Gastroesophageal sphincter (tissue), 4 donors: Measurements from ENCODE around the gene CREBL2. TPM values are rescaled to one million over a fixed set of nuclear protein-coding genes. Genes with fewer than 3 reads are reported as not detected.
"Not testable (repeated sequence)": the region's sequence is repeated elsewhere in the genome, so short reads cannot be mapped to it uniquely, and the experiment has no call there.

ENCODE experiments used
- ATAC-seq: fragments of 150-250 bp; one replicate; pipeline ENCODE4 v1.9.1; 2016; ENCODE audit warnings: mild to moderate bottlenecking, moderate library complexity
- H3K27ac ChIP-seq, 4 donors: fragments of 200-600 bp; sonication (generic) in 3 of 4; 1 replicate in 3 of 4; 2 replicates in 1 of 4; pipeline ENCODE4 v1.5.1; 2016 to 2019
- H3K27me3 ChIP-seq: fragments of 200-600 bp; sonication (generic); one replicate; pipeline ENCODE4 v1.5.1; 2019
- H3K36me3 ChIP-seq, 2 donors: fragments of 200-600 bp; sonication (generic); one replicate each; pipeline ENCODE4 v1.5.1; 2019; ENCODE audit warnings: control low read depth in 1 of 2
- H3K4me1 ChIP-seq, 3 donors: fragments of 200-600 bp; sonication (generic); 1 replicate in 2 of 3; 2 replicates in 1 of 3; pipeline ENCODE4 v1.5.1; 2016 to 2019; ENCODE audit warnings: control low read depth in 2 of 3
- H3K4me3 ChIP-seq, 2 donors: fragments of 200-600 bp; sonication (generic); one replicate each; pipeline ENCODE4 v1.5.1; 2019; ENCODE audit warnings: mild to moderate bottlenecking in 1 of 2, moderate library complexity in 1 of 2
- H3K9me3 ChIP-seq, 3 donors: fragments of 200-600 bp; sonication (generic); one replicate each; pipeline ENCODE4 v1.5.1; 2017 to 2019; ENCODE audit warnings: control low read depth in 2 of 3
- EP300 ChIP-seq: sonication (generic); formaldehyde crosslinking; IDR thresholded peaks from one replicate; pipeline ENCODE4 v1.6.1; 2017; ENCODE audit warnings: antibody characterized with exemption, mild to moderate bottlenecking
- POLR2A ChIP-seq, 2 donors: fragments of 450-650 bp; IDR thresholded peaks; one replicate each; pipeline ENCODE4 v1.6.1; 2017; ENCODE audit warnings: antibody characterized with exemption in 2 of 2, mild to moderate bottlenecking in 2 of 2, moderate library complexity in 1 of 2
- POLR2AphosphoS5 ChIP-seq: sonication (generic); formaldehyde crosslinking; IDR thresholded peaks from one replicate; pipeline ENCODE4 v1.6.1; 2017; ENCODE audit warnings: antibody characterized with exemption
- WGBS, 2 donors: methylation state at CpG; one replicate each; pipeline ENCODE4 v1.1.5; 2018; ENCODE audit warnings: low coverage in 1 of 2; 5-methylcytosine and 5-hydroxymethylcytosine counted together
- total RNA-seq, 4 donors: library from RNA; depleted of rRNA; stranded (reverse); fragments of >200 nt; gene quantifications; one replicate each; pipeline ENCODE4 v1.1.0, GENCODE V29; 2016
- TF ChIP-seq, protein P1 (sequence below), 4 experiments: fragments of 200-600 bp in 2 of 4; fragments of 450-650 bp in 2 of 4; sonication (generic) in 1 of 4; IDR thresholded peaks; one replicate each; pipeline ENCODE4 v1.5.1; 2017 to 2019; ENCODE audit warnings: antibody characterized with exemption in 4 of 4, mild to moderate bottlenecking in 2 of 4, moderate library complexity in 2 of 4

CREBL2 gene
- total RNA-seq, 4 donors from 2014 or later, result 46.3 to 66.6 (median 59.8) TPM

- no peaks in the 10 kb centered on the region for H3K4me1 ChIP-seq
- no peak for ATAC-seq
- TF ChIP-seq, protein P1, sequence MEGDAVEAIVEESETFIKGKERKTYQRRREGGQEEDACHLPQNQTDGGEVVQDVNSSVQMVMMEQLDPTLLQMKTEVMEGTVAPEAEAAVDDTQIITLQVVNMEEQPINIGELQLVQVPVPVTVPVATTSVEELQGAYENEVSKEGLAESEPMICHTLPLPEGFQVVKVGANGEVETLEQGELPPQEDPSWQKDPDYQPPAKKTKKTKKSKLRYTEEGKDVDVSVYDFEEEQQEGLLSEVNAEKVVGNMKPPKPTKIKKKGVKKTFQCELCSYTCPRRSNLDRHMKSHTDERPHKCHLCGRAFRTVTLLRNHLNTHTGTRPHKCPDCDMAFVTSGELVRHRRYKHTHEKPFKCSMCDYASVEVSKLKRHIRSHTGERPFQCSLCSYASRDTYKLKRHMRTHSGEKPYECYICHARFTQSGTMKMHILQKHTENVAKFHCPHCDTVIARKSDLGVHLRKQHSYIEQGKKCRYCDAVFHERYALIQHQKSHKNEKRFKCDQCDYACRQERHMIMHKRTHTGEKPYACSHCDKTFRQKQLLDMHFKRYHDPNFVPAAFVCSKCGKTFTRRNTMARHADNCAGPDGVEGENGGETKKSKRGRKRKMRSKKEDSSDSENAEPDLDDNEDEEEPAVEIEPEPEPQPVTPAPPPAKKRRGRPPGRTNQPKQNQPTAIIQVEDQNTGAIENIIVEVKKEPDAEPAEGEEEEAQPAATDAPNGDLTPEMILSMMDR (IDR thresholded peaks at IDR 0.05), result no peak
- TF ChIP-seq EP300, result no peak
- TF ChIP-seq POLR2AphosphoS5, result no peak
- no peak for TF ChIP-seq POLR2A (IDR thresholded peaks at IDR 0.05)
- no peaks in the 10 kb centered on the region for H3K36me3 ChIP-seq
- no peaks in the 10 kb centered on the region for H3K9me3 ChIP-seq
- H3K27ac ChIP-seq, result no peak overlapping the region
- no peak overlapping the region for H3K4me3 ChIP-seq
- 56 to 64% methylated on average over 2 of the region's 2 CpGs for whole genome bisulfite sequencing, 2 donors
- no peaks in the 10 kb centered on the region for H3K27me3 ChIP-seq
Measured at GRCh38 chr12:12585115-12585863, 26.4 kb upstream of the CREBL2 start.

- Histone ChIP-seq H3K4me1 (no peaks in the 10 kb centered on the region), H3K9me3 (no peaks in the 10 kb centered on the region), H3K4me3 (no peak overlapping the region), H3K27ac (no peak overlapping the region), H3K27me3 (no peaks in the 10 kb centered on the region), H3K36me3 (no peaks in the 10 kb centered on the region)
- no peak for ATAC-seq
- TF ChIP-seq POLR2A (IDR thresholded peaks at IDR 0.05) (no peak), EP300 (no peak), POLR2AphosphoS5 (no peak)
- TF ChIP-seq, protein P1 (IDR thresholded peaks at IDR 0.05), result no peak
- WGBS, 2 donors, result 61 to 88% methylated on average over 7 of the region's 8 CpGs
Measured at GRCh38 chr12:12586879-12587675, 24.6 kb upstream of the CREBL2 start.

DNA sequence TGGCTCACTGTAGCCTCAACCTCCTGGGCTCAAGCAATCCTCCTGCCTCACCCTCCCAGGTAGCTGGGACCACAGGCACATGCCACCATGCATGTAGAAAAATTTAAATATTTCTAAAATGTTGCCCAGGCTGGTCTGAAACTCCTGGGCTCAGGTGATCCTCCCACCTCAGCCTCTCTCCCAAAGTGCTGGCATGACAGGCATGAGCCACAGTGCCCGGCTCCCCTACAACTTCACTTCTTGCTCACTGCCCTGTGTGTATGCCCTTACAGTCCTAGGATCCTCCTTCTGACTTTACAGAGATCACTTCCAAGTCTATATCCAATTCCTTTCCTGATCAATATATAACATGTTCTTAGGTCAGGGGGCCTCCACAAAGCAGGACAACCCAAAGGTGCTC lies 23.8 kb upstream of the CREBL2 start:
- WGBS, 2 donors, result 100% methylated on average over 1 of the region's 1 CpG
- Histone ChIP-seq H3K27me3 (no peaks in the 10 kb centered on the region), H3K36me3 (no peaks in the 10 kb centered on the region), H3K27ac (no peak overlapping the region), H3K4me3 (no peak overlapping the region), H3K9me3 (no peaks in the 10 kb centered on the region), H3K4me1 (no peaks in the 10 kb centered on the region)
- TF ChIP-seq, protein P1 (IDR thresholded peaks at IDR 0.05), result no peak
- TF ChIP-seq EP300 (no peak), POLR2AphosphoS5 (no peak), POLR2A (IDR thresholded peaks at IDR 0.05) (no peak)
- ATAC-seq, result no peak

GRCh38 chr12:12588436-12588835 lies 23.2 kb upstream of the CREBL2 start:
- not testable (repeated sequence) for H3K27ac ChIP-seq, ATAC-seq, H3K4me1 ChIP-seq, H3K9me3 ChIP-seq, H3K4me3 ChIP-seq, H3K27me3 ChIP-seq, H3K36me3 ChIP-seq
- 63 to 93% methylated on average over 2 to 3 of the region's 3 CpGs for WGBS, 2 donors

DNA sequence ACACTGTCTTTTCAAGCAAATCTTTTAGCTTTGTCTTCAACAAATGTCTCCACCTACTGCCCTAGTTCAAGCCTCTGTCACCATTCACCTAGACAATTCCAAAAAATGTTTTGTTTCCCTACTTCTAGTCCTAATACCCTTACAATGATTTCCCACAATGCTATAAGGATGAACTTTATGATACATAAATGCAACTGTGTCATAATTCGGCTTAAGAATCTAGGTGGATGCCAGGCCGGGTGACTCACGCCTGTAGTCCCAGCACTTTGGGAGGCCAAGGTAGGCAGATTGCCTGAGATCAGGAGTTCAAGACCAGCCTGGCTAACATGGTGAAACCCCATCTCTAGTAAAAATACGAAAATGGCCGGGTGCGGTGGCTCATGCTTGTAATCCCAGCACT lies 20.7 kb upstream of the CREBL2 start:
- Histone ChIP-seq H3K27ac (no peak overlapping the region), H3K27me3 (no peaks in the 10 kb centered on the region), H3K4me1 (no peaks in the 10 kb centered on the region), H3K9me3 (no peaks in the 10 kb centered on the region), H3K36me3 (no peaks in the 10 kb centered on the region), H3K4me3 (no peak overlapping the region)
- 93% methylated on average over 5 of the region's 6 CpGs; no CpG with 5 or more reads in 1 of the 2 donors for WGBS, 2 donors
- ATAC-seq, result no peak
- TF ChIP-seq POLR2A (IDR thresholded peaks at IDR 0.05), result no peak
- TF ChIP-seq EP300, result no peak

- Histone ChIP-seq H3K27ac (no peak overlapping the region), H3K4me1 (no peaks in the 10 kb centered on the region)
- WGBS, 2 donors, result 57 to 74% methylated on average over 3 of the region's 3 CpGs
Measured at GRCh38 chr12:12592930-12593329, 18.7 kb upstream of the CREBL2 start.

DNA sequence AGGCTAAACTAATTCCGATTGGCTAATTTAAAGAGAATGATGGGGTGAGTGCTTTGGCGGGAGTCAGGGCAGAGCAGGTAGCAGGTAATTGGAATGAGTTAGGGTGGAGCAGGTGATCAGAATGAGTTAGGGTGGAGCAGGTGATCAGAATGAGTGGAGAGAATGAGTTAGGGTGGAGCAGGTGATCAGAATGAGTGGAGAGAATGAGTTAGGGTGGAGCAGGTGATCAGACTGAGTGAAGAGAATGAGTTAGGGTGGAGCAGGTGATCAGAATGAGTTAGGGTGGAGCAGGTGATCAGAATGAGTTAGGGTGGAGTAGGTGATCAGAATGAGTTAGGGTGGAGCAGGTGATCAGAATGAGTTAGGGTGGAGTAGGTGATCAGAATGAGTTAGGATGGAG lies 15.7 kb upstream of the CREBL2 start:
- WGBS, 2 donors, result 60 to 83% methylated on average over 1 to 2 of the region's 2 CpGs
- H3K36me3 ChIP-seq, H3K9me3 ChIP-seq, ATAC-seq, H3K27me3 ChIP-seq, H3K4me3 ChIP-seq, H3K27ac ChIP-seq, H3K4me1 ChIP-seq: not testable (repeated sequence)

More at GRCh38 chr12:12592930-12593329, 18.7 kb upstream of the CREBL2 start:
- Histone ChIP-seq H3K27me3 (no peaks in the 10 kb centered on the region), H3K4me3 (no peak overlapping the region), H3K36me3 (no peaks in the 10 kb centered on the region), H3K9me3 (no peaks in the 10 kb centered on the region)
- no peak for ATAC-seq
- TF ChIP-seq POLR2AphosphoS5, result no peak
- TF ChIP-seq, protein P1 (IDR thresholded peaks at IDR 0.05), result no peak
- TF ChIP-seq POLR2A (IDR thresholded peaks at IDR 0.05), result no peak
- no peak for TF ChIP-seq EP300

GRCh38 chr12:12596598-12596997 lies 15.1 kb upstream of the CREBL2 start:
- H3K4me1 ChIP-seq, ATAC-seq, H3K9me3 ChIP-seq, H3K36me3 ChIP-seq, H3K27ac ChIP-seq, H3K27me3 ChIP-seq, H3K4me3 ChIP-seq: not testable (repeated sequence)
- WGBS, 2 donors, result 88% methylated on average over 1 of the region's 3 CpGs; no CpG with 5 or more reads in 1 of the 2 donors
